Tibial nerve (tissue), 4 donors: Measurements from ENCODE around the gene NR1H4. TPM values are rescaled to one million over a fixed set of nuclear protein-coding genes. Genes with fewer than 3 reads are reported as not detected.
A peak's percentile ranks its signal among the peaks of the same experiment; 100 is the strongest.

Source experiments
- DNase-seq, 2 donors: peaks; one replicate each; pipeline ENCODE4 v3.0.0-alpha.2; 2019; ENCODE audit warnings: low spot score in 2 of 2
- H3K27ac ChIP-seq, 4 donors: fragments of 200-600 bp; sonication (generic) in 3 of 4; one replicate each; pipeline ENCODE4 v1.5.1; 2017 to 2019; ENCODE audit warnings: mild to moderate bottlenecking in 1 of 4
- H3K27me3 ChIP-seq, 2 donors: fragments of 200-600 bp; sonication (generic) in 1 of 2; one replicate each; pipeline versions ENCODE4 v1.5.1 to v1.6.0; 2017 to 2019
- H3K36me3 ChIP-seq, 3 donors: fragments of 200-600 bp; sonication (generic); one replicate each; pipeline ENCODE4 v1.5.1; 2018 to 2019
- H3K4me1 ChIP-seq, 4 donors: fragments of 200-600 bp; sonication (generic) in 3 of 4; one replicate each; pipeline ENCODE4 v1.5.1; 2017 to 2019
- H3K4me3 ChIP-seq, 4 donors: fragments of 200-600 bp; sonication (generic) in 3 of 4; one replicate each; pipeline ENCODE4 v1.5.1; 2017 to 2019; ENCODE audit warnings: mild to moderate bottlenecking in 1 of 4, moderate library complexity in 1 of 4
- H3K9me3 ChIP-seq, 4 donors: fragments of 200-600 bp; sonication (generic) in 3 of 4; one replicate each; pipeline ENCODE4 v1.5.1; 2017 to 2019
- CTCF ChIP-seq, 5 experiments: fragments of 200-600 bp in 3 of 5; fragments of 450-650 bp in 2 of 5; sonication (generic) in 3 of 5; IDR thresholded peaks; one replicate each; pipeline ENCODE4 v1.5.1; 2016 to 2019; ENCODE audit warnings: antibody characterized with exemption in 5 of 5, mild to moderate bottlenecking in 3 of 5, moderate library complexity in 2 of 5
- EP300 ChIP-seq, 2 donors: sonication (generic); formaldehyde crosslinking; IDR thresholded peaks; one replicate each; pipeline ENCODE4 v1.6.1; 2017; ENCODE audit warnings: antibody characterized with exemption in 2 of 2, mild to moderate bottlenecking in 1 of 2
- POLR2A ChIP-seq, 2 donors: fragments of 450-650 bp; IDR thresholded peaks; one replicate each; pipeline ENCODE4 v1.6.1; 2017; ENCODE audit warnings: antibody characterized with exemption in 2 of 2, mild to moderate bottlenecking in 2 of 2, moderate library complexity in 2 of 2
- WGBS, 2 donors: methylation state at CpG; one replicate each; pipeline ENCODE4 v1.1.5; 2018; 5-methylcytosine and 5-hydroxymethylcytosine counted together
- small RNA-seq: library from RNA; depleted of rRNA; stranded (forward); fragments of <200 nt; gene quantifications from one replicate; pipeline ENCODE3, GENCODE V24; 2016
- total RNA-seq, 4 donors: library from RNA; depleted of rRNA; stranded (reverse); fragments of >200 nt; gene quantifications; one replicate each; pipeline ENCODE4 v1.1.0, GENCODE V29; 2016

Gene NR1H4
- total RNA-seq, 4 donors from 2014 or later = not detected

GRCh38 chr12:100612606-100613005 lies 138.9 kb downstream of the NR1H4 start:
- Histone ChIP-seq H3K9me3 (no peaks in the 10 kb centered on the region), H3K27ac (peak overlapping the region in 2 of 4 donors; percentile 62 to 71), H3K4me3 (no peak overlapping the region), H3K4me1 (peaks cover 0 to 38% (median 9%) of the 10 kb centered on the region in 4 donors), H3K36me3 (peaks cover 0 to 53% (median 0%) of the 10 kb centered on the region in 3 donors), H3K27me3 (no peaks in the 10 kb centered on the region)
- 69 to 78% methylated on average over 3 of the region's 3 CpGs for WGBS, 2 donors
- no peak for DNase-seq
- TF ChIP-seq EP300 (IDR thresholded peaks at IDR 0.05) = no peak
- TF ChIP-seq POLR2A (IDR thresholded peaks at IDR 0.05) = no peak
- TF ChIP-seq CTCF (IDR thresholded peaks at IDR 0.05) = no peak

Small RNA genes lying within 50 kb of the gene (small RNA-seq; reads per million reads assigned to genes)
- gene AC010200.2 = not detected

Other genes with a start within 250 kb of the NR1H4 start
- 1 to 10 TPM in 1 of 4 donors, not detected in 3; 1.2 TPM for gene DEPDC4, start 206.8 kb upstream of the NR1H4 start, total RNA-seq
- 10 to 100 TPM; 37.5 to 70.1 (median 54.6) TPM for gene SCYL2, start 206.7 kb upstream of the NR1H4 start, total RNA-seq
- gene SLC17A8, start 116.8 kb upstream of the NR1H4 start, total RNA-seq = not detected
- 100 to 1,000 TPM in 3 of 4 donors, 10 to 100 TPM in 1; 83.2 to 150 (median 115) TPM for gene GAS2L3, start 99.8 kb downstream of the NR1H4 start, total RNA-seq